ENCODE results near the gene TMEM132E.

DNA sequence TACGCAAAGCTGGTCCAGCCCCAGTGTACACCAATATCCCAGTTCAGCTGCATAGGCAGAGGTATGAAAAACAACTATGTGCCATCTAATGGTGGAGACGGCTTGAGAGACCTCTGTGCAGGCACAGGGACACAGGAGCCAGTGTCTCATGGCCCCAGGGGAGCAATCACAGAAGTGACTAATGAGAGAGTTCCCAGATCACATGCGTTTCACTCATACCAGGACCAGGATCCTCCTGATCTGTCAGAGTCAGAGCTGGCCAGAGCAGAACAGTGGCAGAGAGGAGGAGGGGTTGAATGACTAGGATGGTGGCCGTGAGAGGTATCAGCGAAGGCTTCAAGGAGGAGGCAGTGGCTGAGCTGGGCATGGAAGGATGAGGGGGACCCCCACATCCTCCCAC is 41.1 kb downstream of the TMEM132E start:
- TF ChIP-seq, protein P1, sequence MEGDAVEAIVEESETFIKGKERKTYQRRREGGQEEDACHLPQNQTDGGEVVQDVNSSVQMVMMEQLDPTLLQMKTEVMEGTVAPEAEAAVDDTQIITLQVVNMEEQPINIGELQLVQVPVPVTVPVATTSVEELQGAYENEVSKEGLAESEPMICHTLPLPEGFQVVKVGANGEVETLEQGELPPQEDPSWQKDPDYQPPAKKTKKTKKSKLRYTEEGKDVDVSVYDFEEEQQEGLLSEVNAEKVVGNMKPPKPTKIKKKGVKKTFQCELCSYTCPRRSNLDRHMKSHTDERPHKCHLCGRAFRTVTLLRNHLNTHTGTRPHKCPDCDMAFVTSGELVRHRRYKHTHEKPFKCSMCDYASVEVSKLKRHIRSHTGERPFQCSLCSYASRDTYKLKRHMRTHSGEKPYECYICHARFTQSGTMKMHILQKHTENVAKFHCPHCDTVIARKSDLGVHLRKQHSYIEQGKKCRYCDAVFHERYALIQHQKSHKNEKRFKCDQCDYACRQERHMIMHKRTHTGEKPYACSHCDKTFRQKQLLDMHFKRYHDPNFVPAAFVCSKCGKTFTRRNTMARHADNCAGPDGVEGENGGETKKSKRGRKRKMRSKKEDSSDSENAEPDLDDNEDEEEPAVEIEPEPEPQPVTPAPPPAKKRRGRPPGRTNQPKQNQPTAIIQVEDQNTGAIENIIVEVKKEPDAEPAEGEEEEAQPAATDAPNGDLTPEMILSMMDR (IDR thresholded peaks at IDR 0.05), result no peak
- no peak for TF ChIP-seq POLR2A (IDR thresholded peaks at IDR 0.05)
